Activated T-cell treated with anti-CD3 and anti-CD28 coated beads for 4 hours (primary cell): ENCODE measurements around the gene CYSLTR2.

Experiments
- DNase-seq: peaks from one replicate; pipeline ENCODE4 v3.0.0-alpha.2; 2020

CYSLTR2 gene

GRCh38 chr13:48653472-48653939, at the start of gene CYSLTR2:
TSS of gene CYSLTR2 (plus strand) at chr13:48653929. CDS start at chr13:48706818, 52,889 bp downstream.
- DNase-seq, result no peak

- no peak for DNase-seq
Measured at GRCh38 chr13:48615049-48615448, 38.7 kb upstream of the CYSLTR2 start.

GRCh38 chr13:48618937-48619336, 34.8 kb upstream of the CYSLTR2 start:
- DNase-seq, result no peak

GRCh38 chr13:48621056-48621455, 32.7 kb upstream of the CYSLTR2 start:
- no peak for DNase-seq

GRCh38 chr13:48624016-48624415, 29.7 kb upstream of the CYSLTR2 start:
- no peak for DNase-seq

GRCh38 chr13:48624858-48625257, 28.9 kb upstream of the CYSLTR2 start:
- no peak for DNase-seq

- DNase-seq, result no peak
Measured at GRCh38 chr13:48625413-48626076, 28.2 kb upstream of the CYSLTR2 start.

GRCh38 chr13:48626077-48626449, 27.7 kb upstream of the CYSLTR2 start:
- DNase-seq, result no peak

GRCh38 chr13:48626726-48627451, 26.8 kb upstream of the CYSLTR2 start:
- DNase-seq, result no peak

GRCh38 chr13:48629277-48629676, 24.5 kb upstream of the CYSLTR2 start:
- no peak for DNase-seq

GRCh38 chr13:48630291-48630690, 23.4 kb upstream of the CYSLTR2 start:
- DNase-seq, result no peak

GRCh38 chr13:48630773-48631172, 23.0 kb upstream of the CYSLTR2 start:
- DNase-seq, result no peak

GRCh38 chr13:48631441-48631840, 22.3 kb upstream of the CYSLTR2 start:
- DNase-seq, result no peak

- DNase-seq, result no peak
Measured at GRCh38 chr13:48633700-48634099, 20.0 kb upstream of the CYSLTR2 start.

GRCh38 chr13:48634636-48635035, 19.1 kb upstream of the CYSLTR2 start:
- DNase-seq, result no peak

- no peak for DNase-seq
Measured at GRCh38 chr13:48635478-48635877, 18.3 kb upstream of the CYSLTR2 start.

- DNase-seq, result no peak
Measured at GRCh38 chr13:48636550-48636949, 17.2 kb upstream of the CYSLTR2 start.

GRCh38 chr13:48637601-48638000, 16.1 kb upstream of the CYSLTR2 start:
- DNase-seq, result no peak

- no peak for DNase-seq
Measured at GRCh38 chr13:48640767-48641166, 13.0 kb upstream of the CYSLTR2 start.

GRCh38 chr13:48641404-48641803, 12.3 kb upstream of the CYSLTR2 start:
- DNase-seq, result no peak

GRCh38 chr13:48642061-48642460, 11.7 kb upstream of the CYSLTR2 start:
- no peak for DNase-seq

- no peak for DNase-seq
Measured at GRCh38 chr13:48643159-48643558, 10.6 kb upstream of the CYSLTR2 start.

- no peak for DNase-seq
Measured at GRCh38 chr13:48644141-48644540, 9.6 kb upstream of the CYSLTR2 start.

GRCh38 chr13:48644951-48645350, 8.8 kb upstream of the CYSLTR2 start:
- no peak for DNase-seq

- DNase-seq, result no peak
Measured at GRCh38 chr13:48645845-48646244, 7.9 kb upstream of the CYSLTR2 start.
